NCI-H526 treated with DMSO at 0.1 percent for 48 hours (cell line): ENCODE results near the gene TMEM271.
"Not testable (repeated sequence)": the region's sequence is repeated elsewhere in the genome, so short reads cannot be mapped to it uniquely, and the experiment has no call there.

Experiments
- DNase-seq: peaks from one replicate; lab custom pipeline; 2025; lab: John Stamatoyannopoulos, UW

TMEM271 gene

DNA sequence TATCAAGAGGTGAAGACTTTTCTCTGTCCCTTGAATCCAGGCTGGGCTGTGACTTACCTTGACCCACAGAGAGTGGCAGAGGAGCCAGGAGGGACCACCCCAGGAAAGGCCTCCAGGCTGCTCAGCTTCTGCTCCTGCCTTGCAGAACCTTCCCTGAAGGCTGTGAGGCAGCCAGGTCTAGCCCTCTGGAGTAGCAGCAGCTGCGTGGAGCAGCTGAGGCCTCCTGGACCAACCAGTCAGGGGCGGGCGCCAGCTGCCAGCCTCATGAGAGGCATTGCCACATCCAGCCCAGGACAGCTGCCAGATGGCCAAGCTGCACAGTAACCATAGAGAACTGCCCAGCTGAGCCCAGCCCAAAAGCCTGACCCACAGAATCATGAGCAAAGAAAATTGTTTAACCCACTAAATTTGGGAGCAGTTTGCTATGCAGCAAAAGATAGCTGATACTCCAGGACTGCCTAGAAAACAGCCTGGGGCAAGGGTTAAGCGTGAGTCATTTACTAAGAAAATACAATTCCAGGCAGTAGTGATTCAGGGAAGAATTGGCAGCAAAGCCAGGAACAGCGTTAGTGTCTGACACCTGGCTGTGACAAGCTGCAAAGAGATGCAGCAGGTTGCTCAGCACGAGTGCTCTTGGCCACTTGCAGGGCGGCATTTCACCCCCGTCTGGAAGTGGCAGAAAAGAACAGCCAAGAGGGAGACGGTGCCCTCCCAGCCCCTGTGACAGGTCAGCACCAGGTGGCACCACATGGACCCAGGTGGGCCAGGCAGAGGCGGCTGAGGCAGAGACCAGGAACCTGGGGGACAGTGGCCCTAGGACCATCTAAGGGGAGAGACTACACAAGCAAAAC lies 34.5 kb upstream of the TMEM271 start:
- no peak for DNase-seq

DNA sequence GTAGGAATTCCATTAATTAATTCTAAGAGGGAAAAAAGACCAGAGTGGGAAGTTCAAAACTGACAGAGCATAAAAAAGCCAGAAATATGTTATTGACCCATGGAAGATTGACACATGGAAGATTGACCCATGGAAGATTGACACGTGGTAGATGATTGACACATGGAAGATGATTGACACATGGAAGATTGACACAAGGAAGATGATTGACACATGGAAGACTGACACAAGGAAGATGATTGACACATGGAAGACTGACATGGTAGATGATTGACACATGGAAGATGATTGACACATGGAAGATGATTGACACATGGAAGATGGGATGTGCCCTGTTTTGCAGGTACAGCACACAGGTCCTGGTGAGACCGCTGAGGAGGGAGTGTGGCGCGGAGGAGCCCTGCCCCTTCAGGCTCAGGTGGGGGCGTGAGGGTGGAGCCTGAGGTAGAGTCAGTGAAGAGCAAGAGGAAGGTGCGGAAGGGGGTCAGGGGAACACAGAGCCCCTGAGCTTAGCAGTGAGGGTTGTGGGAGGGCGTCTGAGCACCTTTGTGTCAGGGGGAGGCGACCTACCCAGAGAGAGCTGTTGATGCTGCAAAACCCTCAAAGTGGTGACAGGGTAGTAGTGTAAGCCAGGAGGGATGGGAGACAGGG lies 33.4 kb upstream of the TMEM271 start:
- DNase-seq = no peak

- no peak for DNase-seq
These were observed 32.1 kb upstream of the TMEM271 start for GRCh38 chr4:608236-608635.

GRCh38 chr4:605702-606425 lies 29.8 kb upstream of the TMEM271 start:
- no peak for DNase-seq

DNA sequence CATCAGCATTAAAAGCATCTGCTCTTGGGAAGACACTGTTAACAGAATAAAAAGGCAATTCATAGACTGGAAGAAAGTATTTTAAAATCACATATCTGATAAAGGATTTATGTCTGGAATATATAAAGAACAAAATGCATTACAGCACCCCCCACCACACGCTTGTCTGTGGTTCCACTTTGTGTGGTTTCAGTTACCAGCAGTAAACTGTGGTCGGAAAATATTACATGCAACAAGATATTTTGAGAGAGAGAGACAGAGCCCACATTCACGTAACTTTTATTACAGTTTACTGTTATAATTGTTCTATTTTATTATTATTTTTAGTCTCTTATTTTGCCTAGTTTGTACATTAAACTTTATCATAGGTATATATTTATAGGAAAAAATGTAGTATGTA lies 28.0 kb upstream of the TMEM271 start:
- no peak for DNase-seq

- DNase-seq = peak; percentile 38
These were observed 26.5 kb upstream of the TMEM271 start for GRCh38 chr4:602559-602942.

GRCh38 chr4:601612-602558 lies 25.8 kb upstream of the TMEM271 start:
- no peak for DNase-seq

GRCh38 chr4:600850-601515 lies 24.9 kb upstream of the TMEM271 start:
- DNase-seq = no peak

DNA sequence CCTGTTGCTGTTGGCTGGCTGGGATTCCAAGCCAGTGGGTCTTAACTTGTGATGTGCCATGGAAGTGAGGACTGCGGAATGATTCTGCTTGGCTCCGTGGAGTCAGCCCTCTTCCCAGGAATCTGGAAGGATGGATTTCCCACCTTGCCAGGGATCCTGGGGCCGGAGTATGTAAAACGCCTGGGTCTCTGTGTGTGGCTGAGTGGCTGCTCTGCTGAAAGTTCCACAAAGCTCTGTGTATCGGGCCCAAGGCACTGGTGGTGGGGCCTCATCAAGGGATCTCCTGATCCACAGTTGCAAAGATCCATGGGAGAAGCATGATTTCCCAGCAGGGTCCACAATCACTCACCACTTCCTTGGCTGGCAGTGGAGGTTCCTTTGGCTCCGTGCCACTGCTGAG lies 24.1 kb upstream of the TMEM271 start:
- no peak for DNase-seq

DNA sequence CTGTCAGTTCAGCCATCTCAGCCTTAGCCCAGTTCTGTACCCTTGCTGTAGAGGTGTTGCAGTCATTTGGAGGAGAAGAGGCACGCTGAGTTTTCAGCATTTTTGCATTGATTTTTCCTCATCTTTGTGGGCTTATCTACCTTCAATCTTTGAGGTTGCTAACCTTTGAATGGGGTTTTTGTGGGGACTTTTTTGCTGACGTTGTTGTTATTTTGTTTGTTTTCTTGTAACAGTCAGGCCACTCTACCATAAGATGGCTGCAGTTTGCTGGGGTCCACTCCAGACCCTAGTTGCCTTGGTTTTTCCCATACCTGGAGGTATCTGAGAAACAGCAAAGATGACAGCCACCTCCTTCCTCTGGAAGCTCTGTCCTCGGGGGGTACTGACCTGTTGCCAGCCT lies 22.8 kb upstream of the TMEM271 start:
- DNase-seq = no peak

DNA sequence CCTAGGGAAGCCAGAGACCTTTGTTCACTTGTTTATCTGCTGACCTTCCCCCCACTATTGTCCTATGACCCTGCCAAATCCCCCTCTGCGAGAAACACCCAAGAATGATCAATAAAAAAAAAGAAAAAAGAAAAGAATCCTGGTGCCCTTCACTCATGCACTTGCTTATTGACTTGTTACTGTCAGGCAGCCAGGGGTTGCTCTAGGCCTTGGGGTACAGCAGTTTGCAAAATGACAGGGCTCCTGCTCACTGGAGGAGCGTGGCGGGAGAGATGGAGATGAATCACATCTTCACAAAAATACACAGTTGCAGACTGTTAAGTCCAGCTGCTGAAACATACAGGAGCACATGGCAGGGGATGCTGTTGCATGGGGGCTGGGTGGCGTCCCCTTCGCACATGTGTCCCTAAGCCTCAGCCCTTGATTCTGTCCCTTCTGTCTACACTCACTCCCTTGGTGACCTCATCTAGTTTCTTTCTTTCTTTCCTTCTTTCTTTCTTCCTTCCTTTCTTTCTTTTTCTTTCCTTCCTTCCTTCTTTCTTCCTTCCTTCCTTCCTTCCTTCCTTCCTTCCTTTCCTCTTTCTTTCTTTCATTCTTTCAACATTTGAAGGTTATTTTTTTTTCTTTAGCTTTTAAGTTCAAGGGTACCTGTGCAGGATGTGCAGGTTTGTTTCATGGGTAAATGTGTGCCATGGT lies 16.9 kb upstream of the TMEM271 start:
- DNase-seq = no peak

DNA sequence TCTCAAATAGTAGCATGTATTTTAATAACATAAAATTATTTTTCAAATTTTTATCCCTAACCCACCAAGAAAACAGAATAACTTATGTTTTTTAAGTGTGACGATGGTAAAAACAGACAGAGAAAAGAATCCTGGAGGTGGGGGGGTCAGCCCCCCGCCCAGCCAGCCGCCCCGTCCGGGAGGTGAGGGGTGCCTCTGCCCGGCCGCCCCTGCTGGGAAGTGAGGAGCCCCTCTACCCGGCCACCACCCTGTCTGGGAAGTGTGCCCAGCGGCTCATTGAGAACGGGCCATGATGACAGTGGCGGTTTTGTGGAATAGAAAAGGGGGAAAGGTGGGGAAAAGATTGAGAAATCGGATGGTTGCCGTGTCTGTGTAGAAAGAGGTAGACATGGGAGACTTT lies 16.1 kb upstream of the TMEM271 start:
- not testable (repeated sequence) for DNase-seq

DNA sequence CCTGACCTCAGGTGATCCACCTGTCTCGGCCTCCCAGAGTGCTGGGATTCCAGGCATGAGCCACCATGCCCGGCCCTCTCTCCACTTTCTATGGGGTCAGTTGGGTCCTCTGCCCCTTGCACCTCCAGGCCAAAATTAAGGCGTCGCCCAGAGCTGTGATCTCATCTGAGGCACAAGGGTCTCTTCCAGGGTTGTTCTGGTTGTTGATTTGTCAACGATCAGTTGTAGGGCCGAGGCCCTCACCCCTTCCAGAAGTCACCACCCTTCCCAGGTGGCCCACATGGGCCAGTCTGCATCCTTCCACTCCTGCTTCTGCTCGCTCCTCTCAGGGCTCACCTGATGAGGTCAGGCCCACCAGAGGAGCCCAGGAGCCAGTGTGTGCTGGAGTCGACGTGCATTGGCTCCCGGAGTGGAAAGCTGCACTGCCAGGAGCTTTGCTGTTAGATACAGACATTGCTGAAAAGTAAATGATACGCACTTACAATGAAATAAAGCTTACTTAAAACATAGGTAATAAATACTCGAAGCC lies 14.3 kb upstream of the TMEM271 start:
- no peak for DNase-seq

- DNase-seq = no peak
These were observed 13.3 kb upstream of the TMEM271 start for GRCh38 chr4:589219-589963.

DNA sequence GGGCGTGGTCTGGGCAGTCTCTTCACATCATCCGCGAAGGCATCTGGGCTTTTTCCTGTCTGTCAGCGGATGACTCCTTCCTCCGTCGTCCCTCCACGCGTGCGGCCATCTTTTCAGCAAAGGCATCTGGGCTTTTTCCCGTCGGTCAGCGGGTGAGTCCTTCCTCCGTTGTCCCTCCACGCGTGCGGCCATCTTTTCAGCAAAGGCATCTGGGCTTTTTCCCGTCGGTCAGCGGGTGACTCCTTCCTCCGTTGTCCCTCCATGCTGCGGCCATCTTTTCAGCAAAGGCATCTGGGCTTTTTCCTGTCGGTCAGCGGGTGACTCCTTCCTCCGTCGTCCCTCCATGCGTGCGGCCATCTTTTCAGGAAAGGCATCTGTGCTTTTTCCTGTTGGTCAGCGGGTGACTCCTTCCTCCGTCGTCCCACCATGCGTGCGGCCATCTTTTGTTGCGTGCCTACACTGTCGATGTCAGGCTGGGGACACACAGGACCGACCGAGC lies 12.3 kb upstream of the TMEM271 start:
- DNase-seq = no peak

GRCh38 chr4:587671-588350 lies 11.7 kb upstream of the TMEM271 start:
- DNase-seq = no peak

DNA sequence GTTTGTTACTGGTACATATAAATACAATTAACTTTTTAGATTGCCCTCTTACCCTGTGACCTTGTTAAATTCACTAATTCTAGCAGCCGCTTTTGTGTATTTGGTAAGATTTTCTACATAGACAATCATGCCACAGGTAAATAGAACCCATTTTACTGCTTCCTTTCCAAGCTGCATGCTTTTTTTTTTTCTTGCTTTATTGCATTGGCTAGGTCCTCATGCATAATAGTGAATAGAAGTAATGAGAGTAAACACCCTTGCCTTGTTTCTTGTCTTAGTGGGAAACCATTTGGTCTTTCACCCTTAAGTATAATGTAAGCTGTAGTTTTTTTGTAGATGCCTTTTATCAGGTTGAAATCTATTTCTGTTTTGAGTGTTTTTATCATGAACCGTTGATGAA lies 7.7 kb upstream of the TMEM271 start:
- DNase-seq = no peak

DNA sequence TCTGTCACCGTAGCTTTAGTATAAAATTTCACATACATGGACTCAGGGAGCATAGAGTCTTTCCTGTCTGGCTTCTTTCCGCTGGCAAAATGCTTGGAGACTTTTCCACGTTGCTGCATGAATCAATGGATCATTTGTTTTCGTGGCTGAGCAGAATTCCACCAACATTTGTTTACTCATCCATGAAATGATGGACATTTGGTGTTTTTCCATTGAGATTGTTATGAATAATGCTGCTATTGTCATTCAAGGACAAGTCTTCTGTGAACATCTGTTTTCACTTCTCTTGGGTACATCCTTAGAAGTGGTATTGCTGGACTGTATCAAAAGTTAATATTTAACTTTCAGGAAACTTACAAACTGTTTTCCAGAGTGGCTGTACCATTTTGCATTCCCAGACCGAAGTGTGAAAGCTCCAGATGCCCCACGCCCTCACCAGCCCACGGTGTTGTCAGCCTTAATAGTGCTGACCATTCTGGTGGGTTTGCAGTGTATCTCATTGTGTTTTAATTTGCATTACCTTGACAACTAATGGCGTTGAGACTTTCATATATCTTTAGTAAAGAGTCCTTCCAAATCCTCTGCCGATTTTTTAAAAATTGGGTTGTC lies 5.8 kb upstream of the TMEM271 start:
- DNase-seq = peak; percentile 28
